HG03135 (cell line): Measurements from ENCODE around the gene LRRC4.

Experiments
- ATAC-seq: cut with Tn5 transposase; IDR thresholded peaks from one replicate; pipeline ENCODE4 v1.9.1; 2021; ENCODE audit warnings: mild to moderate bottlenecking, moderate library complexity; ENCODE audit not compliant: unreplicated experiment

Gene LRRC4

GRCh38 chr7:127981965-127982364, 49.3 kb downstream of the LRRC4 start:
- no peak for ATAC-seq

DNA sequence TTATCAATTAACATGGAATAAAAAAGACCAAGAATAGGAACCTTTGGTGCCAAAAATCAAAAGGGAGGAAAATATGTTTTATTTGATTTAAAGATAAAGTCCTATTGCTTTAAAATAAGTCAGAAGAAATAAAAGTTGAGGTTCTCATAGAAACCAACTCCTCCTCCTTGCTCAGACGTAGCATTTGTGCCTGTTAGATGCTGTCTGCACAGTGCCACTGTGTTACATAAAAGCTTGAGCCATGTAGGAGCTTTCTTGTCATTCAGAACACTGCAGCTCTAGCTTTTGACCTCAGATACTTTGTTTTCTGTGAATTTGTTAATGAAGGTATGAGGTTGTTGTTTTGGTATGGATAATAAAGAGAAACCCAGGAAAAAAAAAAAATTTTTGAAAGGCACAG, 50.3 kb downstream of the LRRC4 start:
- ATAC-seq: no peak

GRCh38 chr7:127979728-127980126, 51.5 kb downstream of the LRRC4 start:
- no peak for ATAC-seq

- ATAC-seq: no peak
These were observed 52.0 kb downstream of the LRRC4 start for GRCh38 chr7:127979113-127979727.

DNA sequence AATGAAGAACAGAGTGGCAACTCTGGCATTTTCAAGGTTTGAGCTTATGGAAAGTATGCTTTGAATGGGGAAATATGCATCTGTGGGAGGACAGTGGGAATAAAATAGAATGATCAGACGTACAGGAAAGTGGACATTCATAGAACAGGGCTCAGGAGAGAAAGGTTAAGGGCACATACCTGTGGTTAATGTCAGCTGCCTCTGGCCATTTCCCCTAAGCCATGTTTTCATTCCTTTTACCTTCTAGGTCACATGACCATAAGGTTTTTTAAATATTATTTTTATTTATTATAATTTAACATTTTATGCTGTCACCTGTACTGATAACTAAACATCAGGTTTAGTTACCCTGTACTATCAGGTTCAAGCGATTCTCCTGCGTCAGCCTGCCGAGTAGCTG, 52.8 kb downstream of the LRRC4 start:
- no peak for ATAC-seq
